HG03045 (cell line): ENCODE data around the gene BIN2.
A peak's percentile ranks its signal among the peaks of the same experiment; 100 is the strongest.
"Not testable (repeated sequence)": the region's sequence is repeated elsewhere in the genome, so short reads cannot be mapped to it uniquely, and the experiment has no call there.

Experiments used
- ATAC-seq: cut with Tn5 transposase; IDR thresholded peaks from one replicate; pipeline ENCODE4 v1.9.1; 2021; ENCODE audit warnings: mild to moderate bottlenecking, moderate library complexity; ENCODE audit not compliant: unreplicated experiment

The BIN2 gene

GRCh38 chr12:51318057-51318806 lies 5.7 kb downstream of the BIN2 start:
- ATAC-seq = not testable (repeated sequence)

DNA sequence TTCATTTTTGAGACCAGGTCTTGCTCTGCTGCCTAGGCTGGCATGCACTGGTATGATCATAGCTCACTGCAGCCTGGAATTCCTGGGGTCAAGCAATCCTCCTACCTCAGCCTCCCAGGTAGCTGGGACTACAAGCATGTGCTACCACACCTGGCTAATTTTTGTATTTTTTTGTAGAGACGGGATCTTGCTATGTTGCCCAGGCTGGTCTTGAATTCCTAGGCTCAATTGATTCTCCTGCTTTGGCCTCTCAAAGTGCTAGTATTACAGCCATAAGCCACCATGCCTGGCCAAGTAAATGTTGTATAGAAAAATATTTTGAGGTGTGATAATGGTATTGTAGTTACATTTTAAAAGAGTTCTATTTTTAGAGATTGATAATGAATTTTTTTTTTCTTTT lies 12.6 kb downstream of the BIN2 start:
- ATAC-seq = no peak

DNA sequence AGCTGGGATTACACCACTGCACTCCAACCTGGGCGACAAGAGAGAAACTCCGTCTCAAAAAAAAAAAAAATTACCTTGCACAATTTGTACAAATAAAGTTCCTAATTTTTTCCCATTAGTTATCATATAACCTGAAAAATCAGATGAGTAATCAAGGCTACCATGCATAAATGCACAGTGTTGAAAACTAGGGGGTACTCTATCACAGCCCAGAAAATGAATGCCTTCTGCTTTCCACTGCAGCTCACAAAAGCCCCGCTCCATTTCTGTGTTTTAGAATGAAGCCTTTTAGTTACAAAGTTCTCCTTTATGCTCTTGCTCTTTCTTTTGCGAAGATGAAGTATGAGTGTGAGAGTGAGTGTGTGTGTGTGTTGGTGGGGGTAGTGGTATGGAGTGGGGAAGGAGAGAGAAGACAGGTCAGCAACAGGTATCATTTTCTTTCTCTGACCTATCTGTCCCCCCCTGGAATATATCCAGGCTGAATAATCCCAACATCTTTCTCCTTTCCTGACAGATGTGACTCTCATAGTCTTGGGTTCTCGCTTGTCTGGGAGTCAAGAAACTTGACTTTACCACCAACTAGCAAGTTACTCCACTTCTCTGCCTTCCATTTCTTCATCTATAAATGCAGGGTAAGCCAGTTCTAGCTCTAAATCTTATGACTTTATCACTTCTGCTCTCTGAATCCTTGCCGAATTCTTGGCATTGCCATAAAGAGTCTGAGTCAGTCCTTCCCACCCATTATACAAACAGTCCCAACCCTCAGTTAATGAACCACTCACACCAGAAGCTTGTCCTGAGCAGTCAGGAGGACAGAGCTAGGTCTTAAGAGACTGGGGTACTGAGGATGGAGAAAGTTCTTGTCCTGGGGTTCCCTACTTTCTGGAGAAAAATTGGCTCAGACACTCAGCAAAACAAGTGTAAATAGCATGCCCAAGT lies 16.1 kb downstream of the BIN2 start:
- ATAC-seq = no peak

GRCh38 chr12:51306507-51306906 lies 17.5 kb downstream of the BIN2 start:
- ATAC-seq = no peak

DNA sequence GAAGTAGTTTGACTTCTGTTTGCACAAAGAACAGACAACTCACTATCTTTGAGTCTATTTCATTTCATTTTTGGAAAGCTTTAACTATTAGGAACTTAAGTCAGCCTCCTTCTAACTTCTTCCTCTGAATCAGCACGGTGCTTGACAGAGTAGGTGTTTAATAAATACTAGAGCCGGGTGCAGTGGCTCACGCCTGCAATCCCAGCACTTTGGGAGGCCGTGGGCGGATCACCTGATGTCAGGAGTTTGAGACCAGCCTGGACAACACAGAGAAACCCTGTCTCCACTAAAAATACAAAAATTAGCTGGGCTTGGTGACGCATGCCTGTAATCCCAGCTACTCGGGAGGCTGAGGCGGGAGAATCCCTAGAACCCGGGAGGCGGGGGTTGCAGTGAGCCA lies 23.2 kb downstream of the BIN2 start:
- not testable (repeated sequence) for ATAC-seq

GRCh38 chr12:51295651-51296050 lies 28.3 kb downstream of the BIN2 start:
- no peak for ATAC-seq

GRCh38 chr12:51294097-51294496 lies 29.9 kb downstream of the BIN2 start:
- ATAC-seq = not testable (repeated sequence)

GRCh38 chr12:51293696-51294095 lies 30.3 kb downstream of the BIN2 start:
- ATAC-seq = no peak

GRCh38 chr12:51291603-51292513 lies 32.1 kb downstream of the BIN2 start:
- not testable (repeated sequence) for ATAC-seq

DNA sequence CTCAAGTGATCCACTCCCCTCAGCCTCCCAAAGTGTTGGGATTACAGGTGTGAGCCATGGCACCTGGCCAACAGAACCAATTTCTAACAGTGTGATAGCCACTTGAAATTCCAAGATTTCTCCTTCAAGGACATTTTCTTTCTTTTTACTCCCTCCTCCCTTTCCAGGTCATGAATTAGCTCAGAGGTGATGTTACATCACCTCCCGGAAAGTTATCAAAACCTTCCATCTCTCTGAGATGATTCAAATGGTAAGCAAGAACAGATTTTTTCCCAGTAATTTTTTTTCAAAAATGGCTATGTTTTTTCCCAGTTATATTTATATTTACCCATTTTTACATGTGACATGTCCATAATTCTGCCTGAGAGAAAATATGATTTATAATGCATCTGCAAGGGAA lies 38.1 kb downstream of the BIN2 start:
- no peak for ATAC-seq

GRCh38 chr12:51281202-51281924 lies 42.6 kb downstream of the BIN2 start:
- ATAC-seq = no peak

DNA sequence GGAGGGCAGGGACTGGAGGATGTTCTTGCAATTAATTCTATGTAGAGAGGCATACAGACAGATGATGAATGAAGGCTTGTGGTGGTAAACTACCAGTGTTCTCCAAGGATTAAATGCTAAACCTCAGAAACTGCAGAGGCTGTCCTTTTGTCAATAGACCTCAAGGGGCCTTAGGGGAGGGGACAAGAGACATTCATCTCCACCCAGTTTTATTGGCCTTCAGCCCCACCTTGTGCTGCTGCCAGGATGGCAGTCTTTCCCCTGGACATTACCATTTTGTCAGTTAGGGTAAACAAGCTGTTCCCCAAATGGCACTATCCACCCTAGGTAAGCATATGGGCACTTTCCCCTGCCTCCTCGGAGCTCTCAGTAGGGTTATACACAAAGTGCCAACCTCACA lies 48.9 kb downstream of the BIN2 start:
- ATAC-seq = no peak

DNA sequence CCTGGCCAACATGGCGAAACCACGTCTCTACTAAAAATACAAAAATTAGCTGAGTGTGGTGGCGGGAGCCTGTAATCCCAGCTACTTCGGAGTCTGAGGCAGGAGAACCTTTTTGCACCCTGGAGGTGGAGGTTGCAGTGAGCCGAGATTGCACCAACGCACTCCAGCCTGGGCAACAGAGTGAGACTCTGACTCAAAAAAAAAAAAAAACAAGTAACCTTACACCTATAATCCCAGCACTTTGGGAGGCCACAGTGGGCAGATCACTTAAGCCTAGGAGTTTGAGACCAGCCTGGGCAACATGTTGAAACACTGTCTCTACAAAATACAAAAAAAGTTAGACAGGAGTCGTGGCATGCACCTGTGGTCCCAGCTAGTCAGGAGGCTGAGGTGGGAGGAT lies 51.2 kb downstream of the BIN2 start:
- ATAC-seq = not testable (repeated sequence)

- no peak for ATAC-seq
Measured at GRCh38 chr12:51270951-51271518, 52.9 kb downstream of the BIN2 start.

DNA sequence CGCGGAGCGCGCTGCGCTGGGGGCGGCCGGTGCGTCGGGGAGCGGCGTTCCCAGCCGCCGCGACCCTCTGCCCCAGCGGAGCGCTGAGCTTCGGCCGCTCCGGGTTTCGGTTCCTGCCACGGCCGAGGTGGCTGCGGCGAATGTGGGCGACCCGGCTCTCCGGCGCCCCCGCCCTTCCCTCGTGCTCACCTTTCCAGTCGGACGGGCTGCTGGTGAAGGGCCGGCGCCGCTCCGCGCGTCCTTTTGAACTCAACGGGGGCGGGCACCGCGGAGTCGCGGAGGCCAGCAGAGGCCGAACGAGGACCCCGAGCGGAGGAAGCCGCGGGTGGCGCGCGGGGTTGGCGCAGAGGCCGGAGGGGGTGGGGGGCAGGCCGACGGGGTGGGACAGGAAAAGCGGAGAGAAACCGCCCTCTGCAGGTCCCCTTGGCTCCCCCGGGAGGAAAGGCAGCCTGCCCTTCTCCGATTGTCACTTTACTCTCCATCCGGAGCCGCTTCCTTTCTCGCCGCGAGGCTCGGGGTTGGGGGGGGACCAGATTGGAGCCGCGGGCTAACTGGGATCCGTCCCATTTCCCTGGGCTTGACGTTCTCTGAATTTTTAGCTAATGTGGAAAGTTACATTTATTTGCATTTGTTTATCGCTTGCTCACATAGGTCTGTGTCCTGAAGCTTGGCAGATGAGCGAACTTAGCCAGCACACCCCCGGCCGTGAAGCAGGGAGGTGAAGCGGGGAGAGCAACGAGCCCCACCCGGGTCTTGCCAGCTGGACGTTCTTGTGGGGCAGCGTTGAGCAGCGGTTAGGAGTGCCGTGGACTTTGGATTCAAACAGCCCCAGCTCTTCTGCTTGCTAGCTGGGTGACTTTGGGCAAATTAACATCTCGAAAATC lies 53.7 kb downstream of the BIN2 start, which contains the start of gene SMAGP:
TSS of gene SMAGP (minus strand) at position 349 of the 884 bp plus-strand sequence. CDS start 1,137 bp downstream, outside the sequence.
- ATAC-seq = peak; percentile 68

DNA sequence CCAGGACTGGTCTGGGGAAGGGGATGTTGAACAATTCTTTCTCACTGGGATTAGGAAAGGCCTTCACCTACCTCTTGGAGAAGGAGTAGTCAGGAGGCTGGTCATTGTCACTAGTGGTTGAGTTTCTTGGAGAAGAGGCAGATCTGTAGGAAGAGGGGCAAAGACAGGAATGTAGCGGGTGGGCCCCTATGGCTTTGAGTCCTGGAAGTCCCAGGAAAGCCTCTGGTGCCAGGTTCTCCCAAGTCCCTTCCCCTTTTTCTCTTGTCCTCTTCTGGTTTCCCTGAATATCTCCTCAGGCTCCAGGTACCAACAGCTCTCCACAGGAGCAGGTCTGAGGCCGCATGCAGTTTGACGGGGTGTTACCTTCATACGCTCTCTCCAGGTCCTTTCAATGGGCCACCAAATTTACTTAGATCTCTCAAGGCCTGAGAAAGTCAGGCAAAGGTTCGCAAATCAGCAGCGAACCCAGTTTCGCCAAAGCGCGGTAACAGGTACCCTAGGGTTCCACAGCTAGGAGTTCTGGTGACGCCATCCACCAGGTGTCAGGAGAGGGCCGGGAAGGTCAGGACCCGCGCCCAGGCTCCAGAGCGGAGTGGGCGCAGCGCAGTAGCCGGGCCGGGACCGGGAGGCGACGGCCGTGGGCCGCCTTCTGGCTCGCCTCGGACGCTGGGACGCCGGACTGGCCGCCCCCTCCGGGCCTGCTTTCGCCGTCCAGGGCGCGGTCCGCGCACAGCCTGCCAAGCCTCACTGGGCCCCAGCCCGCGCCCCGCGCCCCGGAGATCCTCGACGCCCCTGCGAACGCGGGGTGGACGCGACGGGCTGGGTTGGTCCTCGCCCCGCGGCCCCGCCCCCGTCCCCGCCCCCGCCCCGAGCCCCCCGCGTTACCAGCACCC lies 54.6 kb downstream of the BIN2 start:
- ATAC-seq = peak; percentile 66

DNA sequence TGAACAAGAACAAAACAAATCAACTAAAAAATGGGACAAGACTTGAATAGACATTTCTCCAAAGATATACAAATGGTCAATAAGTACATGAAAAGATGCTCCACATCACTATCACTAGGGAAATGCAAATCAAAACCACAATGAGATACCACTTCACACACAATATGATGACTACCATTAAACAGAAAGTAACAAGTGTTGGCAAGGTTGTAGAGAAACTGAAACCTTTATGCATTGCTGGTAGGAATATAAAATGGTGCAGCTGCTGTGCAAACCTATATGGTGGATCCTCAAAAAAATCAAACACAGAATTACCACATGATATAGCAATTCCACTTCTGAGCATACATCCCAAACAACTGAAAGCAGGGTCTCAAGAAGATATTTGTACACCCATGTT lies 59.0 kb downstream of the BIN2 start:
- no peak for ATAC-seq

- no peak for ATAC-seq
Measured at GRCh38 chr12:51264297-51264696, 59.7 kb downstream of the BIN2 start.
